GM18867 (cell line): ENCODE data around the gene DSCAM.

Source experiments
- ATAC-seq: cut with Tn5 transposase; IDR thresholded peaks from one replicate; pipeline ENCODE4 v1.9.1; 2021; ENCODE audit warnings: mild to moderate bottlenecking, moderate library complexity; ENCODE audit not compliant: unreplicated experiment

Gene DSCAM

GRCh38 chr21:40402884-40403582, 443.9 kb downstream of the DSCAM start:
- ATAC-seq, result no peak

GRCh38 chr21:40395732-40396131, 451.2 kb downstream of the DSCAM start:
- ATAC-seq, result no peak

- ATAC-seq, result no peak
Measured at GRCh38 chr21:40393066-40393465, 453.9 kb downstream of the DSCAM start.

- no peak for ATAC-seq
Measured at GRCh38 chr21:40388046-40388445, 458.9 kb downstream of the DSCAM start.

GRCh38 chr21:40386981-40387747, 459.8 kb downstream of the DSCAM start:
- ATAC-seq, result no peak

- ATAC-seq, result no peak
Measured at GRCh38 chr21:40386294-40386911, 460.6 kb downstream of the DSCAM start.

GRCh38 chr21:40385883-40386282, 461.1 kb downstream of the DSCAM start:
- ATAC-seq, result no peak

GRCh38 chr21:40383951-40384350, 463.0 kb downstream of the DSCAM start:
- ATAC-seq, result no peak

- no peak for ATAC-seq
Measured at GRCh38 chr21:40381111-40381510, 465.8 kb downstream of the DSCAM start.

- no peak for ATAC-seq
Measured at GRCh38 chr21:40379881-40380810, 466.8 kb downstream of the DSCAM start.

GRCh38 chr21:40377135-40377534, 469.8 kb downstream of the DSCAM start:
- no peak for ATAC-seq

- no peak for ATAC-seq
Measured at GRCh38 chr21:40373761-40374160, 473.2 kb downstream of the DSCAM start.

GRCh38 chr21:40372506-40372905, 474.5 kb downstream of the DSCAM start:
- no peak for ATAC-seq

GRCh38 chr21:40371329-40371728, 475.6 kb downstream of the DSCAM start:
- ATAC-seq, result no peak

- no peak for ATAC-seq
Measured at GRCh38 chr21:40356644-40357043, 490.3 kb downstream of the DSCAM start.

GRCh38 chr21:40355076-40355475, 491.9 kb downstream of the DSCAM start:
- no peak for ATAC-seq

- ATAC-seq, result no peak
Measured at GRCh38 chr21:40351006-40351405, 496.0 kb downstream of the DSCAM start.

GRCh38 chr21:40349591-40349990, 497.4 kb downstream of the DSCAM start:
- ATAC-seq, result no peak

GRCh38 chr21:40345711-40346321, 501.1 kb downstream of the DSCAM start:
- no peak for ATAC-seq

- ATAC-seq, result no peak
Measured at GRCh38 chr21:40340357-40340756, 506.6 kb downstream of the DSCAM start.
